Measurements from ENCODE around the gene EPHA10. TPM values are rescaled to one million over a fixed set of nuclear protein-coding genes. Genes with fewer than 3 reads are reported as not detected.
"Not testable (repeated sequence)": the region's sequence is repeated elsewhere in the genome, so short reads cannot be mapped to it uniquely, and the experiment has no call there.

The EPHA10 gene
- total RNA-seq, 1 experiment from 2014 or later: 1.3 TPM

- no peak for TF ChIP-seq FOXK1 (CRISPR knock-in tag; IDR thresholded peaks at IDR 0.05)
- TF ChIP-seq GABPB1 (CRISPR knock-in tag; IDR thresholded peaks at IDR 0.05): no peak
Measured at GRCh38 chr1:37776946-37777516, 12.1 kb upstream of the EPHA10 start (continued).

- H3K27ac Mint-ChIP-seq, ATAC-seq, CTCF ChIA-PET: not testable (repeated sequence)
Measured at GRCh38 chr1:37771440-37771839, 6.5 kb upstream of the EPHA10 start.

GRCh38 chr1:37767488-37767887 is 2.6 kb upstream of the EPHA10 start:
- no peak for ATAC-seq
- TF ChIP-seq TEAD4 (CRISPR knock-in tag; IDR thresholded peaks at IDR 0.05) (no peak), NR1H2 (CRISPR knock-in tag; IDR thresholded peaks at IDR 0.05) (no peak), ZNF317 (CRISPR knock-in tag; IDR thresholded peaks at IDR 0.05; ENCODE audit: borderline replicate concordance, low read depth) (no peak), E2F1 (CRISPR knock-in tag; IDR thresholded peaks at IDR 0.05) (no peak), ZNF532 (CRISPR knock-in tag; IDR thresholded peaks at IDR 0.05; ENCODE audit: borderline replicate concordance) (no peak), ZNF219 (CRISPR knock-in tag; IDR thresholded peaks at IDR 0.05; ENCODE audit: borderline replicate concordance) (no peak), AR (CRISPR knock-in tag; IDR thresholded peaks at IDR 0.05) (no peak), FOXJ3 (CRISPR knock-in tag; IDR thresholded peaks at IDR 0.05; ENCODE audit: borderline replicate concordance) (no peak), IRF2 (CRISPR knock-in tag; IDR thresholded peaks at IDR 0.05; ENCODE audit: borderline replicate concordance, low read depth) (no peak), JUN (CRISPR knock-in tag; IDR thresholded peaks at IDR 0.05) (no peak), FOXK1 (CRISPR knock-in tag; IDR thresholded peaks at IDR 0.05) (no peak), ATF1 (CRISPR knock-in tag; IDR thresholded peaks at IDR 0.05) (no peak), HMGXB4 (CRISPR knock-in tag; IDR thresholded peaks at IDR 0.05) (no peak), ZNF671 (CRISPR knock-in tag; IDR thresholded peaks at IDR 0.05) (no peak)
- Mint-ChIP-seq H3K4me1 (peaks cover 26% of the 10 kb centered on the region), H3K9me3 (no peaks in the 10 kb centered on the region), H3K4me3 (no peak overlapping the region), H3K36me3 (no peaks in the 10 kb centered on the region), H3K27me3 (ENCODE audit: low read depth) (peaks cover 81% of the 10 kb centered on the region), H3K27ac (no peak overlapping the region)
- DNase-seq (ENCODE audit: low spot score): no peak
- ChIA-PET CTCF (interaction anchor here (0.6 to 3.7 kb wide), 3 partner anchors 76 to 735 kb away, joined by 3 to 40 read pairs (median 3); partner anchors contain the start of gene CDCA8), POLR2A (interaction anchor here (1.3 kb wide), 1 partner anchor 27 kb away, joined by 3 read pairs; no protein-coding TSS in a partner anchor)

More at GRCh38 chr1:37771440-37771839, 6.5 kb upstream of the EPHA10 start:
- peaks cover 51% of the 10 kb centered on the region for H3K27me3 Mint-ChIP-seq (ENCODE audit: low read depth)
- H3K9me3 Mint-ChIP-seq; POLR2A ChIA-PET; DNase-seq (ENCODE audit: low spot score); H3K36me3 Mint-ChIP-seq; H3K4me3 Mint-ChIP-seq; H3K4me1 Mint-ChIP-seq: not testable (repeated sequence)

Measured in WTC11 (cell line).